Pulmonary artery endothelial cell (primary cell): ENCODE measurements around the gene MALL. TPM values are rescaled to one million over a fixed set of nuclear protein-coding genes. Genes with fewer than 3 reads are reported as not detected.
"Not testable (repeated sequence)": the region's sequence is repeated elsewhere in the genome, so short reads cannot be mapped to it uniquely, and the experiment has no call there.

Source experiments
- DNase-seq: peaks from one replicate; pipeline ENCODE4 v3.0.0-alpha.2; 2011; ENCODE audit warnings: low read depth, low spot score
- total RNA-seq: library from RNA; depleted of rRNA; stranded (reverse); fragments of >200 nt; gene quantifications from 2 replicates; pipeline ENCODE4 v1.2.3, GENCODE V29; 2014

The MALL gene
- 71.4 and 72.2 TPM in 2 replicates for total RNA-seq

DNA sequence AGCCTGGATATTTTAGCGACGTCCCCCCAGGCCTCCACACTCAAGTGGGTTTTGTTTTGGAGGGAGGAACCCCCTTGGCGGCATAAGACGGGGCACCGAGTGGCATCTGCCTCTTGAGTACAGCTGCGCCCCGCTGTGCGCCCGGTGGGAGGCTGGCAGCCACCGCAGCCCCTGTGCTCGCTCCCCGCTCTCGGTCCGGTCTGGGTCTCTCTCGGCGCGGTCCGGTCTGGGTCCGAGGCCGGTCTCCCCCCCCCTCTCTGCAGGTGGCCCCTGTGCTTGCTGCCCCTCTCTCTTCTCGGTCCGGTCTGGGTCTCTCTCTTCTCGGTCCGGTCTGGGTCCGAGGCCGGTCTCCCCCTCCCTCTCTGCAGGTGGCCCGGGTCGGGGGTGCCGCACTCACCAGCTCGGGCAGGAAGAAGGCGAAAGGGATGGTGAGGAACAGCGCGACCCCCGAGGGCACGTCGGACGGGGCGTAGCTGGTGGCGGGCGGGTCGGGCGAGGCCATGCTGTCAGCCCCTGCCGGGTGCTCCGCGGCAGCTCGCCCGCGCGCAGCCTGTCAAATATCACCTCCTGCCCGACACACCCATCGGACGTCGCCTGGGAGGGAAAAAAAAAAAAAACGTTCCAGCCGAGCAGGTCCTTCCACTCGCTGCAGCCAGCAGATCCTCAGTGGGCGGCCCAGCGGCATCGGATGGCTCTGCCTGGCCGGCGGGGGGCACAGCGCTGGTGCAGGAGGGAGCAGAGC, at the start of gene MALL:
Gene MALL, minus strand, starts transcription at position 532 of the 742 bp plus-strand sequence. Its CDS starts 30 bp downstream, at position 502.
- no peak for DNase-seq

DNA sequence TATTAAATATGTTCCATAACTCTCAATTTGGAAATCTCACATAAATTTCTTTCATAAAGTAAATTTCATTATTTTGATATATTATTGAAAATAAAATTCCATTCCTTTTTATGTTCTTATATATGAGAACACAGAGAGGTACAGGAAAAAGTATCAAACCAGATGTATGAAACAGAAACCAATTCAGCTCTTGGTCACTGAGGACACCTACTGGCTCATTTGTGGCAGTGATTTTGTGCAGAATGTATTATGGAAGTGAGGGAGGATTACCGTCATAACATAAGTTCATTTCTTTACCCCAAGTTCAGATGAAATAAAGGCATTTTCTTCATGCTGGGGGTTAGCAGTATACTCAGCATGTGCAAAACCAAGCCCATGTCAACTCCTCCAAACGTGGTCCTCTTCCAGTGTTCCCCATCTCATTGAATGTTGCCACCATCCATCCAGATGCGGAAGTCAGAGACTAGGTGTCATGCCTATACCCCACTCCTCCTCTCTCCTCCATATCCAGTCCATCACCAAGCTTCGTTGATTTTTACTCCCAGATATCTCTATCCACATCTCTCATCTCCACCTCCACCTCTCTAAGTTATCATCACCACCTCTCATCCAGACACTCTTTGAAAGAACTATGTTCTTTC, 41.7 kb upstream of the MALL start:
- DNase-seq, result peak; percentile 48

DNA sequence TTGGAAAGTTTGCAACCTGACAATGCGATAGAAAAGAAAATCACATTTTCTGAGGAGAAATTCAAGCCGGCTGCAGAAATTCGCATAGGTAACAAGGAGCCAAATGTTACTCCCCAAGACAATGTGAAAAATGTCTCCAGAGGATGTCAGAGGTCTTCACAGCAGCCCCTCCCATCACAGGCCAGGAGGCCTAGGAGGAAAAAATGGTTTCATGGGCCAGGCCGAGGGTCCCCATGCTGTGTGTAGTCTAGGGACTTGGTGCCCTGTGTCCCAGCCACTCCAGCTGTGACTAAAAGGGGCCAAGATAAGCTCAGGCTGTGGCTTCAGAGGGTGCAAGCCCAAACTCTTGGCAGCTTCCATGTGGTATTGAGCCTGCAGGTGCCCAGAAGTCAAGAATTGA, 39.2 kb upstream of the MALL start:
- not testable (repeated sequence) for DNase-seq

DNA sequence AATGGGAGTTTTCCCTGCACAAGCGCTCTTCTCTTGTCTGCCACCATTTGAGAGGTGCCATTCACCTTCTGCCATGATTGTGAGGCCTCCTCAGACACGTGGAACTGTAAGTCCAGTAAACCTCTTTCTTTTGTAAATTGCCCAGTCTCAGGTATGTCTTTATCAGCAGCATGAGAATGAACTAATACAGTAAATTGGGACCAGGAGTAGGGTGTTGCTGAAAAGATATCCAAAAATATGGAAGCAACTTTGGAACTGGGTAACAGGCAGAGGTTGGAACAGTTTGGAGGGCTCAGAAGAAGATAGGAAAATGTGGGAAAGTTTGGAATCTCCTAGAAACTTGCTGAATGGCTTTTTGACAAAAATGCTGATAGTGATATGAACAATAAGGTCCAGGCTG, 38.6 kb upstream of the MALL start:
- DNase-seq, result not testable (repeated sequence)

DNA sequence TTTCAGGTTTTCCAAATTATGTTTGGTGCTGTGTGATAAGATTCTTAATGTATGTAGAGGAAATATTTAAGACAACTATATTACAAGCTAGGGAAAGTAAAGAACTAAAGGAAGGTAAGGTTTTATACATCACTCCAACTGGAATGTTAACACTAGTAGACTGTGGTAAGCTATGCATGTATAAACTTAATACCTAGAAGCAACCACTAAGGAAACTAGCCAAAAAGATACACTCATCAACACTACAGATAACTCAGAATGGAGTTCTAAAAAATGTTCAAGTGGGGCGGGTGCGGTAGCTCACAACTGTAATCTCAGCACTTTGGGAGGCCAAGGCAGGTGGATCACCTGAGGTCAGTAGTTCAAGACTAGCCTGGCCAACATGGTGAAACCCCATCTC, 37.8 kb upstream of the MALL start:
- DNase-seq, result no peak

DNA sequence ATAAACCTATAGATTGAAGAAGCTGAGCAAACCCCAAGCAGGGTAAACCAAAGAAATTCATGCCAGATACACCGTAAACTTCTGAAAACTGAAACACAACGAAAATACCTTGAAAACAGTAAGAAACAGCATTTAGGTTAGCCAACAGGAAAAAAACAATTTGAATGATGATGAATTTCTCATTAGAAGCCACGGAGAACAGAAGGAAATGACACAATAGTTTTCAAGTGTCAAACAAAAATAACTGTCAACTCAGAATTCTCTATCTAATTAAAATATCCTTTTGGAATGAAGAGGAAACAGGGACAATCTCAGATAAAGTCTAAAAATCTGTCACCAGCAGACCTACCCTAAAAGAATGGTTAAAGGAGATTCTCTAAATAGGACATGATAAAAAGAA, 37.3 kb upstream of the MALL start:
- no peak for DNase-seq

DNA sequence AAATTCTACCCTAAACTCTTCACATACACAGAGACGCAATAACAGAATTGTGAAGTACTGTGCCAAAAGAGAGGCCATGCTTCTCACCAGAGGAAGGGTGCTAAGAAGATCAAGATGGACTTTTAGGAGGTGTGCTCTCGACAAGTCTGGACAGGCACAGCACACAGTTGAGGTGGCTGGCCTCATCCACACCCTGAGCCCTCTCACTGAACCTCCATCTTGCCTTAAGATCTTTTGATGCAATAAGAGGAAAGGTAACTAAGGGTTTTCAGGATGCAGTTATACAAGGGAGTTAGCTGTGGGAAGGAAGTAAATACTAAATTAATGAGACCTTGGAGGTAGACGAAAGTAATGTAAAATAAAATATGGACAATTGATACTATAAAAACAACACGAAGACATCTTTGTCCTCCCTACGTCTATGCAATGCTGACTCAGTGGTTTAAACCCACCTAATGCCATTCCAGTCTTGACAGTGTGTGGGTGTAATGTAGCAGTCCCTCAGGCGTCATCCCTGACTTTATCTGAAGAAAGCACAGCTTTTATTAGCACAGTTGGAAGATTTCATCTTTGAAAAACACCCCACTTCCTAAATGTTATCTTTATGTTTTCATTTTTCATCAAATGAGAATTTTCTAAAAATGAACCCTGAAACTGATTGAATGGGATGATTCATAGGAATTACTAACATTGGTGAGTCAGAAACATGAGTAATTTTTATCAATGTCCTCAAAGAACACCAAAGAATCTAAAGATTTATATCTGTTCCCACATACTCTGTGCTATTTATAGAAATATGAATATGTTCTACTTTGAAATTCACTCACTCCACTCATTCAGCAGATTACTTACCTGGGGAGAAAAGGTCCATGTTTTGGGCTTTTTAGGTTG, 34.0 kb upstream of the MALL start:
- peak; percentile 86 for DNase-seq

DNA sequence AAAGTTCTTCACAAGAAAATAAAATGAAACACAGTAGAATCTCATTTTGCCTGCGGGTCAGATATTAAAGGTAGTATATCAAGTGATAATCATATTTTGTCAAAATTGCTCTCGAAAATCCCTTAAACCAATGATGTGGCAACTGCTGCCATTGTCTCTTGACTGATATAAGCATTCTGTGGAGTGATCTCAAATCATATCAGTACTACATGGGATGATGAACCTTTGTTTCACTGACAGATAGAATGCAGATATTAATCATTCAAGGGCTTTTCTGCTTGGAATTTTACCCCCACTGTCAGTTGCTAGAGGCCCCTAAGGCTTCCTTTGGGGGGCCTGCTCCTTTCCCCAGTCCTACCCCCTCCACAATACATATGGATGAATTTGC, 31.3 kb upstream of the MALL start:
- DNase-seq, result no peak

DNA sequence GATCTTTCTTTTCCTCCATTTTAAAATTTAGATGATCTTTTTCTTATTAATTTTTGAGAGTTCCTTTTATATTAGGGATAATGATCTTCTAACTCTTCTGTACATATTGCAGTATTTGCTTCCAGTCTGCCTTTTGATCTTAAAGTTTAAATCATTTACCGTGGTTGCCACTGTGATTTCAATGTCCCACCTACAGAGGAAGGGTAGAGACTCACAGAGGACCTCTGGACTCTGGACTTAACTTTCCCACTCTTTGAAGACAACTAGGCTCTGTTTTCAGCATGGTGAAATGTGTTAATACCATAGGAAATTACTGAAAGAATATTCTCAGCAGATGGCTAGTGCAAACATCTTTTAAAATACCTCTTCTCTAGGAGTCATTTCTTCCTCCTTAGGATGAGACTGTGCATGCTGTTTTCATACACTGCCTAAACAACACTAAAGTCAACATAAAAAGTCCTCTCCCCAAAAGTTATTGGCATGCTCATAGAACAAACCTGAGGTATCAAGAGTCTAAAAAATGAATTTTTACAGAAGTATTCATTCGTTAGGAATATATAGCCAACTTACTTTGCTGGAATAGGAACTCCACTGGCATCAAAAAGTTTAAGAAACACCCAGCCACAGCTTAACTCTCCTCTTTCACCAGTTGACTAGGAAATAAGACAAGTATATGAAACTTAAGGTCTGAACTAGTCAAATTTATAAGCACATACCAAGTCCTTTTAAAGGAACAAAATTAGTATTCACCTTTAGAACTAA, 30.7 kb upstream of the MALL start:
- DNase-seq, result no peak

DNA sequence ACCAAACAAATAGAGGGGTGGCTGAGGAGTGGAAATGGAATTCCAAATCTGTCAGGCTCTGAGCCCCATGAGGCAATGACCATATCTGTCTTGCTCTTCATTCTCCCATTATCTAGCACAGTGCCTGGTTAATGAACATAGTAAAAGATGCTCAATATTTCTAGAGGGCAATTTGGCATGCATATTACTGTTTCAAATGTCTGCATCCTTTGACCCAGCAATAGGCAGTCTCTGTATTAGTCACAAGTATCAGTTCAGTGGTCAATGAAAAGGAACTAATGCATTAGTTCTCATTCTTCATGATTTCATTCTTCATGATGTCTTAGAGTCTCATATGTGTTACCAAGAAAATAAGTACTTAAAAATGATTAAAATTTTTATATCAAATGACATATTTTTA, 28.4 kb upstream of the MALL start:
- no peak for DNase-seq

DNA sequence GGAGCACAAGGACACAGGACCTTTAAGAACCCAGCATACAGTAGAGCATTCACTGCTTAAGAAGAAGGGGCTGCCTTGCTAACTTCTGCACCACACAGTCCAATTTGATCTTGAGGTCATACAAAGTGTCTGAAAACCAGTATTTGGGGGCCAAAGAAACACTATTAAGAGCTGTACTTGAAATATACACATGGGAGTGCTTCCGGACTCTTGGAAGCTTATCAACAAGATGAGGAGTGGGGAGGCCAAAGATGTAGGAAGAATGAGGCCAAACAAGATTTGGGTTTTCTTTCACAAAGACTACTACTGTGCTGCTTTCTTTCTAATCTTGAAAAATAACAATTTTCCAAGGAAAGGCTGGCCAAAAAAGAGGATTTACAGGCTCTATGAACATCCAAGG, 24.8 kb upstream of the MALL start:
- DNase-seq, result no peak

DNA sequence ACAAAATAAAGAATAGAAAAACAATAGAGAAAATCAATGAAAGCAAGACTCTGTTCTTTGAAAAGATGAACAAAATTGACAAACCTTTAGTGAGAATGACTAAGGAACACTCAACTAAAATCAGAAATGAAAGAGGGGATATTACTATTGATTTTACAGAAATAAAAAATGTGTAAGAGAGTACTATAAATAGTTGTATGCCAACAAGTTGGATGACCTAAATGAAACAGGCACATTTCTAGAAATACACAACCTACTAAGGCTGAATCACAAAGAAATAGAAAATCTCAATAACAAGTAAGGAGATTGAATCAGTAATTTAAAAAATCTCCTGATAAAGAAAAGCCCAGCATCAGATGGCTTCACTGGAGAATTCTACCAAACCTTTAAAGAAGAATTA, 18.4 kb upstream of the MALL start:
- DNase-seq, result no peak

DNA sequence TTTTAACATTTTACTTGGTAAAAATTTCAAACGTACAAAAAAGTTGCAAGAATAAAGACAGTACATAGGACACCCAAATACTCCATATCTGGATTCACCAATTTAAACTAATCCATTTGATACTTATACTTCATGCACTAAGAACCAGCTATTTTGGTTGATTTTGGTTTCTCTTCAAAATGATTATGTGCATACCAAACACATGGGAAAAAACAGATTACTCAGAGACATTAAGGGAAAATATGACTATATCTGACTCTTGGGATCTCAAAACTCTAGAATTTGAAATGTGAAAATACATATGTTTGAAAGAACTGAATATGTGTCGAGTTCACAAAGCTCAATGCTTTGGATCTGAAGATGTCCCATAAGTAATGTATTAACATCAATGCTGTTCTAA, 15.5 kb upstream of the MALL start:
- no peak for DNase-seq

DNA sequence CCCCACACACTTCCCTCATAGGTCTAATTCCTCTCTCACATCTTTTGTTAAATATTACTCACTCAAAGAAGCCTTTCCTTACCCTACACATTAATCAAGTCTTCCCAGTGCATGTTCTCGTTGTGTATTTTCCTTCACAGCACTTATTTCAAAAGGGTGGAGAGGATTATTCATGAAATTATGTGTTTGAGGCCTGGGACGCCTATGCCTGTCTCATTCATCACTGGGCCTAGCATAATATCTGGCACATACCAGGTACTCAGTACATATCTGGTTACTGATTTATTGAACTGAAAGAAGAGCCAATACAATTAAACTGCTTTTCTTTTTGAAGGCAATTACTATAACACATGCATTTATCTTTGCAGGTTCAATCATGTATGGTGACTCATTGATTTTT, 15.1 kb upstream of the MALL start:
- DNase-seq, result no peak

DNA sequence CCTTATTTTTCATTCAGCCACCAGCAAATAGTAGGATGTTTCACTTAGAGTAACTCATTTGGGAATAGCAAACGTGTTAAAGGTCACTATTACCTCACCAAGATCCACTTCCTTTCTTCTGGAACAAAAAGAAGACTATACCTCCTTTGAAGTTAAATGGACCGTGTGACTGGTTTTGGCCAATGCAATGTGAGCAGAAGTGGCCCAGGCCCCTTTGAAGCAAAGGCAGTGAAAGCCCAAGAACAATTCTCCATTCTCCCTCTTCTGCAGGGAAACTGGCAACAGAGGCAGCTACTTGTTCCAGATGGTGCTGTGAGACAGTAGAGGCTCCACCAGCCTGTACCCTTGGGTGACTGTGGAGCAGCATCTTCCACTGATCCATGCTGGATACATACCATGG, 11.3 kb upstream of the MALL start:
- no peak for DNase-seq

DNA sequence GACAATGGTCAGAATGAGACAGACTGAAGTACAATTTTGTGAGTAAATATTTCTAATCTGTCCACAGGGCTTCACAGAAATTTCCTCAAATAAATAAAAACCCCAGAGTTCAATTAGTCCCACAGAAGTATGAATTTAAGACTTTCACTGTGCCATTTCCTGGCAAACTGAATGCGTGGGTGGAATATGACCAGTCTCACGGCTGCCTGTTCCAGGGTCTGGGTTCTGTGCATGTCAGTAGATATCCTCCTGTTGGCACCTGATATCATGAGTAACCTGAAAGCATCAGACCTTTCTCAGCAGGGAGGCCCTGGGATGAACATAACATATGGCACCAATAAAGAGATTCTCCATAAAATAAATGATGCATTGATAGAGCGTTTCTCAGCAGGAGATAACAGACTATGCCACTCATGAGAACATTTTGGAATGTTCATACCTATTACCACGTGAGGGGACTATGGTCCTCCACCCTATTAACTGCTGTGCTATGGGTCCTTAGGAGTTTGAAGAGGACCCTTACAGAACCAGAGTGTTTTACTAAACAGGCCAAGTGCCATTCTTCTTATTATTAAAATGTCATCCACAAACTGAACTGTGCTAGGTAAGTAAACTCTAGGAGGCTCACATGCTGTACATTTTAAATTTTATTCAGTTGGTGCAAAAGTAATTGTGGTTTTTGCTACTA, 10.6 kb upstream of the MALL start:
- no peak for DNase-seq

DNA sequence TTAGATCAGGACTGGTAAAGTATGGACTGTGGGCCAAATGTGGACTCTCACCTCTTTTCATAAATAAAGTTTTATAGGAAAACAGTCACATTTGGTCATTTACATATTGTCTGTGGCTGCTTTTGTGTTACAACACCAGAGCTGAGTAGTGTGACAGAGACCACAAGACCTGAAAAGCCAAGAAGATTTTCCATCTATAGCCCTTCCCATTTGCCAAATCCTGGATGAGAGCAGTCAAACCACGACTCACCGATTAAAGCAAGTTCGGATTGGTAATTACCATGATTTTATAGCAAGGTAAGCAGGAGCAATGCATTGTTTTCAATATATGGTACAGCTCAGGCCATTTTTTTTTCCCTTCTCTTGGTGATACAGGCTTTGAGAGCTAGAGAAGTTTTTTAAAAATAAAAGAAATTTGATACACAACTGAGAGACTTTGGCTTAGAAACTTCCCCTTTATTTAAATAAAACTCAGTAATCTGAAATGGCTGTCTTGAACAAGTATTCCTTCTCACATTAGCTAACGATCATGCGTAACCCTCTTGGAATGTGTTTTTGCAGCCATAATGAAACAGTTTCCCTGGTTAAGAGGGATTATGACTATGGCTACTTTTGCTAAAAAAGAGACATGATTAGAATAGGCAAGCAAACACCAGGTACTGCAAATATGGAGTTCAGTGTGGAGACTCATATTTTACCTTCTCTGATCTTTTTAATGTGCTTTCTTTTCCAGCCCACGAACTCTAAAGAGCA, 9.5 kb upstream of the MALL start:
- DNase-seq, result no peak

DNA sequence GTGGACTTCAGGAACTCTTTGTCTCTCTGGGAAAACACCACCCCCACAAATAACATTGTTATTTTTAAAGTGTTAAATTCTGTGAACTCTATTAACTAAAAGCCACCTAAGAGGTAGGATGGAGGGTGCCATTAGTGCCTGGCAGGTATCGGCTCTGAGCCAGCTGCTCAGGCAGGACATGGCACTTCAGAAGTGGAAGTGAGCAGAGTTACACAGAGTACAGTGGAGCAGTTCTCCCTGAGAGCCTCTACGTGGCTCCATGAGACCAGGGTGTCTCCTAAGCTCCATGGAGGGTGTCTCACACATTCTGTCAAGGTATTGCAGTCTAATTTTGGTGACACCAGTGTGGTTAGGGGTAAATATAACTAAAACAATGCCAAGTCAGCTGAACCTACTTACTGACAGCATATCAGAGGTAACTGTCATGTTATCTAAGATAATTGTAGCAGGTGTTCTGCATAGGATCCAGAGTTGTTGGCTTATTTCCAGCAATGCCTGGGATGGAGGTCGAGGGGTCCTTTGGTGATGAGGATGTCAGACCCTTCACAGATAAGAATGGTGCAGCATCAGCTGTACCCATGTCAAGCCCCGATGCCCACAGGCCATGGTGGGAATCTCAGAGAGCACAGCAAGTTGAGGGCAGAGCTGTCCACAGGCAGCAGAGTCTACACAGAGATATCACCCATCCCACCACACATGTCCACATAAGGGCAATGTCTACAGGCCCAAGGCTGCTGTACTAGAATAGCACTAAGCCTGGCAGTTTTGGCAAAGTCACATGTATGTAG, 8.6 kb upstream of the MALL start:
- no peak for DNase-seq

DNA sequence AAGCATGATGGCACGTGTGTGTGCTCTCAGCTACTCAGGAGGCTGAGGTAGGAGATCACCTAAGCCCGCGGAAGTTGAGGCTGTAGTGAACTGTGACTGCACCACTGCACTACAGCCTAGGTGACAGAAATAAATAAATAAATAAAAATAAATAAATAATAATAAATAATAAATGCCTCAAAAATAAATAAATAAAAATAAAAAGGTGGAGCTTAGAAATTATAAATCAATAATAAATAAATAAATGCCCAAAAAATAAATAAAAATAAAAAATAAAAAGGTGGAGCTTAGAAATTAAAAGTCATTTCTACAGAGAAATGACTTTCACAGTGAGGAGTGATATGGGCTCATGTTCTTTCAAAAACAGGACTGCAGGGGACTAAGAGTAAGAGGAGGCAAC, 6.0 kb upstream of the MALL start:
- no peak for DNase-seq

DNA sequence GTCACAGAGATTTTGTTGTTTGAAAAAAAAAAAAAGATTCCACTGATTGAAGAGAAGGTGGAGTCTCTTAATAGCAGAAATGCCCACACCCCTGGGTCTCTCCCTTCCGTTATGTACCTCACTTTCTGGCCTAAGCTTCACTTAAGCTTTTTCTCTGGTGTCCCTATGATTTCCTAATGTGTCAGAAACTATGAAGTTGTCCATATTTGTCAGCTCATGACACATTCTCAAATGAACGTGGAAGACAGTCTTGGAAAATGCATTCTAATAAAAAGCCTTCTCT, 5.4 kb upstream of the MALL start:
- no peak for DNase-seq
